Ecto neural progenitor cell (in vitro differentiated cells): ENCODE measurements around the gene LSG1.
"Not testable (repeated sequence)": the region's sequence is repeated elsewhere in the genome, so short reads cannot be mapped to it uniquely, and the experiment has no call there.

Experiments used
- DNase-seq: peaks from one replicate; pipeline ENCODE4 v3.0.0-alpha.2; 2018; ENCODE audit warnings: low spot score

LSG1 gene

GRCh38 chr3:194617827-194618226 lies 54.2 kb downstream of the LSG1 start:
- DNase-seq: no peak

- no peak for DNase-seq
Measured at GRCh38 chr3:194617143-194617671, 54.8 kb downstream of the LSG1 start.

GRCh38 chr3:194615226-194615625 lies 56.8 kb downstream of the LSG1 start:
- no peak for DNase-seq

GRCh38 chr3:194612221-194612620 lies 59.8 kb downstream of the LSG1 start:
- DNase-seq: no peak

GRCh38 chr3:194610689-194611088 lies 61.3 kb downstream of the LSG1 start:
- DNase-seq: no peak

GRCh38 chr3:194609601-194610000 lies 62.4 kb downstream of the LSG1 start:
- no peak for DNase-seq

GRCh38 chr3:194608981-194609380 lies 63.0 kb downstream of the LSG1 start:
- no peak for DNase-seq

- DNase-seq: no peak
Measured at GRCh38 chr3:194607592-194608389, 64.2 kb downstream of the LSG1 start.

- DNase-seq: no peak
Measured at GRCh38 chr3:194606941-194607340, 65.0 kb downstream of the LSG1 start.

- no peak for DNase-seq
Measured at GRCh38 chr3:194606163-194606562, 65.8 kb downstream of the LSG1 start.

- not testable (repeated sequence) for DNase-seq
Measured at GRCh38 chr3:194605314-194605713, 66.7 kb downstream of the LSG1 start.

- DNase-seq: no peak
Measured at GRCh38 chr3:194604837-194605236, 67.2 kb downstream of the LSG1 start.

GRCh38 chr3:194604126-194604525 lies 67.9 kb downstream of the LSG1 start:
- DNase-seq: no peak

- DNase-seq: no peak
Measured at GRCh38 chr3:194602669-194603171, 69.3 kb downstream of the LSG1 start.

GRCh38 chr3:194598771-194599557 lies 73.0 kb downstream of the LSG1 start:
- no peak for DNase-seq

- DNase-seq: no peak
Measured at GRCh38 chr3:194596906-194597305, 75.1 kb downstream of the LSG1 start.

GRCh38 chr3:194592798-194593752 lies 78.9 kb downstream of the LSG1 start:
- no peak for DNase-seq
